Activated naive CD4-positive, alpha-beta T cell treated with anti-CD3 and anti-CD28 coated beads for 36 hours (primary cell): Measurements from ENCODE around the gene ASIC3. TPM values are rescaled to one million over a fixed set of nuclear protein-coding genes. Genes with fewer than 3 reads are reported as not detected.

Experiments used
- CTCF ChIA-PET: fragments of 350-600 bp; sonication (Branson Sonifier 250); formaldehyde crosslinking; loops from one replicate; lab custom pipeline; 2021; ENCODE audit warnings: antibody characterized with exemption; lab: Charles Lee
- DNase-seq: peaks from one replicate; pipeline ENCODE4 v3.0.0-alpha.2; 2020
- H3K27ac Mint-ChIP-seq: one replicate; pipeline ENCODE4 v1.8.0; 2021; ENCODE audit warnings: mild to moderate bottlenecking, mixed read lengths
- H3K27me3 Mint-ChIP-seq: one replicate; pipeline ENCODE4 v1.8.0; 2021; ENCODE audit warnings: low read depth, mixed read lengths
- H3K36me3 Mint-ChIP-seq: one replicate; pipeline ENCODE4 v1.8.0; 2021; ENCODE audit warnings: low read depth, mixed read lengths
- H3K4me1 Mint-ChIP-seq: one replicate; pipeline ENCODE4 v1.8.0; 2021; ENCODE audit warnings: low read depth, mixed read lengths
- H3K4me3 Mint-ChIP-seq: one replicate; pipeline ENCODE4 v1.8.0; 2021; ENCODE audit warnings: mild to moderate bottlenecking, moderate library complexity, mixed read lengths
- H3K9me3 Mint-ChIP-seq: one replicate; pipeline ENCODE4 v1.8.0; 2021; ENCODE audit warnings: mixed read lengths
- intact Hi-C: fragments of 100-400 bp; cut with micrococcal nuclease; formaldehyde crosslinking; loops from one replicate; pipeline ENCODE4 v1.15.1; 2023
- total RNA-seq, 2 experiments: library from RNA; stranded (reverse); gene quantifications; one replicate each; pipeline ENCODE4 v1.2.3, GENCODE V29; 2021

Gene ASIC3
- total RNA-seq, 2 experiments from 2014 or later = 6.8 to 7.9 TPM

- no peaks in the 10 kb centered on the region for H3K9me3 Mint-ChIP-seq
- H3K4me1 Mint-ChIP-seq = peaks cover 19% of the 10 kb centered on the region
- no peak overlapping the region for H3K27ac Mint-ChIP-seq
- H3K27me3 Mint-ChIP-seq = no peaks in the 10 kb centered on the region
- DNase-seq = no peak
- H3K36me3 Mint-ChIP-seq = no peaks in the 10 kb centered on the region
- H3K4me3 Mint-ChIP-seq = no peak overlapping the region
- CTCF ChIA-PET = no interaction called here
- intact Hi-C loops = no loop called here
These were observed 5.4 kb downstream of the ASIC3 start for GRCh38 chr7:151053751-151054150.

GRCh38 chr7:151056283-151056665 is 7.9 kb downstream of the ASIC3 start:
- Mint-ChIP-seq H3K9me3 (no peaks in the 10 kb centered on the region), H3K4me3 (peak overlapping the region; percentile 85)
- intact Hi-C loops = no loop called here

DNA sequence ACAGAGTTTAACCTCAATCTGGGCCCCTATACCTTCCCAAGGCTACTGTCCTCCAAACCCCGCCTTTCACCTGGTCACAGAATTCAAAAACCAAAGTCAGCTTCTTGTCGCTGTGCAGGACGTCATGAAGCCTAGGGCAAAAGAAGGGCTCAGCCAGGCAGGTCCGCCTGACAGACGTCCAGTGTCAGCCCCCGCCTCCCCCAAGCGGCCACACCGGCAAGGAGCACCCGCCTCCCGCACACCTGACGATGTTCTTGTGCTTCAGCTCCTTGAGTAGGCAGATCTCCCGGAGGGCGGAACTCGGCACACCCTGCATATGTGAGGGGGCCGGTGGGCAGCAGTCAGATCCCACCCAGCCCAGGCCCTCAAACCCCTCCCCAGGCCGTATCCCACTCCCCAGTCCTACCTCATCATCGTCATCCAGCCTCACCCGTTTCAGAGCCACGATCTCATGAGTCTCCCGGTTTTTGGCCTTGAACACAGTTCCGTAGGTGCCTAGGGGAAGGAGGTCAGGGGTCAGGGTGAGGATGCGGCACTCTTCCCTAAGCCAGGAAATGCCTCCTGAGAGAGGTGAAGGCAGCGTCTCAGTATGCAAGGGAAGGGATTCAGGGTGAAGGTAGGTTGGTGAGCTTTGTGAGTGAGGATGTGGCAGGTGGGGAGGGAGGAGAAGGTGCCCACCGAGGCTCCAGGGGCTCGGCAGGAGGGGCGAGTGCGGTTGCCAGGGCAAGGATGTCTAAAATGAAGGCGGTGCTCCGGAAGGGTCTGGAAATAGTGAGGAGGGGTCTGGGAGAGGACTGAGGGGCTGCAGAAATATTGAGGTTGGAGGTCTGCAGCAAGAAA is 8.6 kb downstream of the ASIC3 start:
- Mint-ChIP-seq H3K4me1 (peaks cover 39% of the 10 kb centered on the region), H3K27ac (no peak overlapping the region), H3K9me3 (no peaks in the 10 kb centered on the region), H3K27me3 (no peaks in the 10 kb centered on the region), H3K36me3 (no peaks in the 10 kb centered on the region), H3K4me3 (peak overlapping the region; percentile 85)
- intact Hi-C loops = no loop called here
- no peak for DNase-seq
- CTCF ChIA-PET = no interaction called here

More at GRCh38 chr7:151056283-151056665, 7.9 kb downstream of the ASIC3 start:
- Mint-ChIP-seq H3K36me3 (no peaks in the 10 kb centered on the region), H3K27me3 (no peaks in the 10 kb centered on the region), H3K27ac (no peak overlapping the region), H3K4me1 (peaks cover 36% of the 10 kb centered on the region)
- DNase-seq = no peak
- CTCF ChIA-PET = interaction anchor here (1.2 kb wide), 1 partner anchor 64 kb away, joined by 3 read pairs; no protein-coding TSS in a partner anchor

GRCh38 chr7:151057506-151057988 is 9.2 kb downstream of the ASIC3 start, which contains the start of gene CDK5:
Gene CDK5, minus strand, starts transcription at chr7:151057897. Its CDS starts 49 bp downstream, at chr7:151057848.
- Mint-ChIP-seq H3K36me3 (no peaks in the 10 kb centered on the region), H3K27me3 (no peaks in the 10 kb centered on the region), H3K4me1 (peaks cover 39% of the 10 kb centered on the region), H3K27ac (peak within 1 kb of the TSS; percentile 89), H3K9me3 (no peaks in the 10 kb centered on the region), H3K4me3 (peak within 1 kb of the TSS; percentile 85)
- intact Hi-C loops = no loop called here
- no peak for DNase-seq
- CTCF ChIA-PET = no interaction called here

GRCh38 chr7:151057989-151058780 is 9.9 kb downstream of the ASIC3 start:
- peak overlapping the region; percentile 89 for H3K27ac Mint-ChIP-seq
- H3K9me3 Mint-ChIP-seq = no peaks in the 10 kb centered on the region
- no peaks in the 10 kb centered on the region for H3K27me3 Mint-ChIP-seq
- H3K4me3 Mint-ChIP-seq = peak overlapping the region; percentile 85
- CTCF ChIA-PET = interaction anchor here (0.6 to 1.2 kb wide), 4 partner anchors 27 to 74 kb away, joined by 3 to 5 read pairs (median 4); no protein-coding TSS in a partner anchor
- DNase-seq = peak; percentile 98
- peaks cover 35% of the 10 kb centered on the region for H3K4me1 Mint-ChIP-seq
- H3K36me3 Mint-ChIP-seq = no peaks in the 10 kb centered on the region
- intact Hi-C loops = loop anchor here (1.0 kb wide), 7 partner anchors 19 to 292 kb away; partner anchors contain the start of genes ABCB8, ABCF2, CHPF2 and FASTK

DNA sequence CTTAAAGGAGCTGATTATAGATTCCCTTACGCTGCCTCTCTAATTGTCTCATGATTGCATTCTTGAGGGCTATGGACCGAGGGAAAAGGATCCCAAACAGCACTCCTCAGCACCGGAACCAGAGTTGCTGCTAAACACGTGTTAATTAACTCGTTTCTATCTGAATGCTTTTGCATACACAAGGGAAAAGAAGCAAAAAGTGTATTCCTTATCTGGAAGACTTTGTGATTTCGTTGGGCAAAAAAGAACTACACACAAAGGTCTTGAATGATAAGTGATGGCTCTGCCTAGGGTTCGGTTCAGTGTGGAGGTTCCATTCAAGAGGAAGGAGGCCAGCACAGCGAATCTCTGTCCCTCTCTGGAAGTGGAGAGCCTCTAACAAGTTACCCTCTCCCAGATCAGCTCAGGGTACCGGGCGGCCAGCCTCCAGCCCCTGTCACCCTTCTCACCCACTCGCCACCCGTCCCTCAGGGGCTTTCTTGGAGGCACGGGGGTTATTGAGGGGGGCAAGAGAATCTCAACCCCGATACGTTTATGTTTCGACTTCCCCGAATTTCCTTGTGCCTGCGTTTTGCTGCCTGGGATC is 10.5 kb downstream of the ASIC3 start:
- Mint-ChIP-seq H3K4me3 (peak overlapping the region; percentile 85), H3K27ac (peak overlapping the region; percentile 89), H3K9me3 (no peaks in the 10 kb centered on the region), H3K4me1 (peaks cover 35% of the 10 kb centered on the region), H3K27me3 (no peaks in the 10 kb centered on the region), H3K36me3 (no peaks in the 10 kb centered on the region)
- DNase-seq = no peak
- intact Hi-C loops = loop anchor here (1.0 kb wide), 8 partner anchors 20 to 291 kb away; partner anchors contain the start of genes ABCB8, ABCF2, CHPF2 and FASTK
- CTCF ChIA-PET = interaction anchor here (0.6 to 1.2 kb wide), 4 partner anchors 28 to 74 kb away, joined by 3 to 5 read pairs (median 4); no protein-coding TSS in a partner anchor

- intact Hi-C loops = loop anchor here (1.0 kb wide), 1 partner anchor 52 kb away; no protein-coding TSS in a partner anchor
These were observed 11.2 kb downstream of the ASIC3 start, which contains the start of gene SLC4A2 for GRCh38 chr7:151059367-151060112. Gene SLC4A2, plus strand, starts transcription at chr7:151059589. Its CDS starts 2,399 bp downstream, at chr7:151061988.

DNA sequence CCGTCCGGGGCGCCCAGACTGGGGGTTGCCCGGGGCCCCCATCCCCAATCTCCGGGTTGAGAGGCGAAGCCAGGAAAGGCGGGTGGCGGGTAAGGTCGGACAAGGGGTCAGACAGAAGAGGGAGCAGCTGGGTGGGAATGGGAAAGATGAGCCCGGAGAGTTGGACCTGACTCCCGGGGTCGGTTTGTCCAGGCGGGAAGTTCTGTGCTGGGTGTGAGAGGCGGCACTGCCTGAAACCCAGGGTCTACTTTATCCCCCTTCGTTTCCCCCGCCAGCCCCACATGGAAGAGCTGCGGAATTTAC is 11.7 kb downstream of the ASIC3 start:
- peak overlapping the region; percentile 85 for H3K4me3 Mint-ChIP-seq
- H3K36me3 Mint-ChIP-seq = no peaks in the 10 kb centered on the region
- no peaks in the 10 kb centered on the region for H3K27me3 Mint-ChIP-seq
- intact Hi-C loops = no loop called here
- CTCF ChIA-PET = interaction anchor here (0.7 to 1.6 kb wide), 3 partner anchors 13 to 191 kb away, joined by 3 to 9 read pairs (median 7); no protein-coding TSS in a partner anchor
- H3K9me3 Mint-ChIP-seq = no peaks in the 10 kb centered on the region
- DNase-seq = no peak
- H3K27ac Mint-ChIP-seq = no peak overlapping the region
- peaks cover 35% of the 10 kb centered on the region for H3K4me1 Mint-ChIP-seq

More at GRCh38 chr7:151059367-151060112, 11.2 kb downstream of the ASIC3 start, which contains the start of gene SLC4A2:
- H3K4me1 Mint-ChIP-seq = peaks cover 35% of the 10 kb centered on the region
- no peaks in the 10 kb centered on the region for H3K9me3 Mint-ChIP-seq
- no peaks in the 10 kb centered on the region for H3K27me3 Mint-ChIP-seq
- CTCF ChIA-PET = interaction anchor here (0.8 to 1.6 kb wide), 4 partner anchors 14 to 65 kb away, joined by 4 to 9 read pairs (median 6); no protein-coding TSS in a partner anchor
- H3K36me3 Mint-ChIP-seq = no peaks in the 10 kb centered on the region
- peak; percentile 71 for DNase-seq
- H3K27ac Mint-ChIP-seq = peak within 1 kb of the TSS; percentile 89
- peak within 1 kb of the TSS; percentile 85 for H3K4me3 Mint-ChIP-seq

- peak; percentile 31 for DNase-seq
- H3K4me1 Mint-ChIP-seq = peaks cover 35% of the 10 kb centered on the region
- CTCF ChIA-PET = interaction anchor here (0.7 to 1.6 kb wide), 4 partner anchors 13 to 190 kb away, joined by 3 to 9 read pairs (median 5); no protein-coding TSS in a partner anchor
- no peaks in the 10 kb centered on the region for H3K27me3 Mint-ChIP-seq
- H3K9me3 Mint-ChIP-seq = no peaks in the 10 kb centered on the region
- H3K27ac Mint-ChIP-seq = no peak overlapping the region
- intact Hi-C loops = no loop called here
- H3K4me3 Mint-ChIP-seq = peak overlapping the region; percentile 85
- H3K36me3 Mint-ChIP-seq = peaks cover 2% of the 10 kb centered on the region
These were observed 12.3 kb downstream of the ASIC3 start for GRCh38 chr7:151060416-151061212.

GRCh38 chr7:151061213-151062110 is 13.1 kb downstream of the ASIC3 start:
- Mint-ChIP-seq H3K4me3 (peak overlapping the region; percentile 85), H3K9me3 (no peaks in the 10 kb centered on the region), H3K4me1 (peaks cover 35% of the 10 kb centered on the region), H3K36me3 (peaks cover 2% of the 10 kb centered on the region), H3K27ac (no peak overlapping the region), H3K27me3 (no peaks in the 10 kb centered on the region)
- intact Hi-C loops = no loop called here
- DNase-seq = no peak
- CTCF ChIA-PET = interaction anchor here (0.5 to 1.6 kb wide), 3 partner anchors 12 to 107 kb away, joined by 3 to 9 read pairs (median 3); no protein-coding TSS in a partner anchor
